Measurements from ENCODE around the gene FBLN1. TPM values are rescaled to one million over a fixed set of nuclear protein-coding genes. Genes with fewer than 3 reads are reported as not detected.

The FBLN1 gene
- polyA plus RNA-seq, 1 experiment, result 241 TPM

- CTCF ChIA-PET, result interaction anchor here (1.2 kb wide), 1 partner anchor 13 kb away, joined by 3 read pairs; no protein-coding TSS in a partner anchor
Observed at GRCh38 chr22:45480717-45481116, 22.0 kb upstream of the FBLN1 start.

GRCh38 chr22:45481661-45482060, 21.0 kb upstream of the FBLN1 start:
- CTCF ChIA-PET, result interaction anchor here (0.7 to 1.2 kb wide), 2 partner anchors 10 to 12 kb away, joined by 3 to 7 read pairs; no protein-coding TSS in a partner anchor
- DNase-seq (ENCODE audit: low read depth, low spot score), result no peak
- TF ChIP-seq CTCF (IDR thresholded peaks at IDR 0.05; ENCODE audit: low read depth, low read length), result no peak
- H3K9me3 ChIP-seq (ENCODE audit: control insufficient read depth, insufficient read depth, low read length), result no peaks in the 10 kb centered on the region; the same call in 1 of the 2 replicates
- H3K4me3 ChIP-seq (ENCODE audit: low read depth, low read length), result no peak overlapping the region
- POLR2A ChIA-PET, result interaction anchor here (0.7 kb wide), 1 partner anchor 110 kb away, joined by 3 read pairs; no protein-coding TSS in a partner anchor
- H3K27ac ChIP-seq (ENCODE audit: low read depth, low read length), result no peak overlapping the region
- no peaks in the 10 kb centered on the region for H3K27me3 ChIP-seq (ENCODE audit: control insufficient read depth, insufficient read depth, low read length)

More at GRCh38 chr22:45480717-45481116, 22.0 kb upstream of the FBLN1 start:
- no peak overlapping the region for H3K27ac ChIP-seq (ENCODE audit: low read depth, low read length)
- POLR2A ChIA-PET, result no interaction called here
- no peak for DNase-seq (ENCODE audit: low read depth, low spot score)
- H3K27me3 ChIP-seq (ENCODE audit: control insufficient read depth, insufficient read depth, low read length), result no peaks in the 10 kb centered on the region
- no peak overlapping the region for H3K4me3 ChIP-seq (ENCODE audit: low read depth, low read length)
- no peaks in the 10 kb centered on the region; the same call in none of the 2 replicates for H3K9me3 ChIP-seq (ENCODE audit: control insufficient read depth, insufficient read depth, low read length)
- TF ChIP-seq CTCF (IDR thresholded peaks at IDR 0.05; ENCODE audit: low read depth, low read length), result no peak

DNA sequence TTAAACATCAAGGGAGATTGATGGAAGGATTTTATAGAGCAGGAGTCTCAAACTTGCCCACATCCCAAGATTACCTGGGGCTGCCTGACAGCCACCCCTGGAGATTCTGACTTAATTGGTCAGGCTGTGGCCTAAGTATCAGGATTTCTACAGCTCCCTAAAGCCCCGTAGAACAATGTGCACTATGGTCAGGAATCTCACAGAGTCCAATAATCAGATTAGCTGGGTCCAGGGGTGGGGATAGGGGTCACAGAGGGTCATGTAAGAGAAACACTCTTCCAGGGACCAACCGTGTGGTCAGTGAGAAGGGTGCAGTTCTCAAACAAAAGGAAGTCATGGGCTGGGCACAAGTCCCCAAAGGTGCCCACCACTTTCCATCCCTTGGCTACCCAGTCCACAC, 20.5 kb upstream of the FBLN1 start:
- Histone ChIP-seq H3K27ac (ENCODE audit: low read depth, low read length) (no peak overlapping the region), H3K4me3 (ENCODE audit: low read depth, low read length) (no peak overlapping the region), H3K9me3 (ENCODE audit: control insufficient read depth, insufficient read depth, low read length) (no peaks in the 10 kb centered on the region; the same call in 1 of the 2 replicates), H3K27me3 (ENCODE audit: control insufficient read depth, insufficient read depth, low read length) (no peaks in the 10 kb centered on the region)
- no peak for TF ChIP-seq CTCF (IDR thresholded peaks at IDR 0.05; ENCODE audit: low read depth, low read length)
- ChIA-PET POLR2A (interaction anchor here (0.7 kb wide), 1 partner anchor 110 kb away, joined by 3 read pairs; no protein-coding TSS in a partner anchor), CTCF (interaction anchor here (0.7 to 1.2 kb wide), 2 partner anchors 9 to 11 kb away, joined by 3 to 7 read pairs; no protein-coding TSS in a partner anchor)
- DNase-seq (ENCODE audit: low read depth, low spot score), result no peak

- Histone ChIP-seq H3K9me3 (ENCODE audit: control insufficient read depth, insufficient read depth, low read length) (no peaks in the 10 kb centered on the region; the same call in 1 of the 2 replicates), H3K4me3 (ENCODE audit: low read depth, low read length) (no peak overlapping the region), H3K27me3 (ENCODE audit: control insufficient read depth, insufficient read depth, low read length) (no peaks in the 10 kb centered on the region), H3K27ac (ENCODE audit: low read depth, low read length) (no peak overlapping the region)
- TF ChIP-seq CTCF (IDR thresholded peaks at IDR 0.05; ENCODE audit: low read depth, low read length), result no peak
- POLR2A ChIA-PET, result interaction anchor here (0.6 kb wide), 1 partner anchor 23 kb away, joined by 4 read pairs; no protein-coding TSS in a partner anchor
- DNase-seq (ENCODE audit: low read depth, low spot score), result no peak
- CTCF ChIA-PET, result no interaction called here
Observed at GRCh38 chr22:45483319-45483718, 19.4 kb upstream of the FBLN1 start.

DNA sequence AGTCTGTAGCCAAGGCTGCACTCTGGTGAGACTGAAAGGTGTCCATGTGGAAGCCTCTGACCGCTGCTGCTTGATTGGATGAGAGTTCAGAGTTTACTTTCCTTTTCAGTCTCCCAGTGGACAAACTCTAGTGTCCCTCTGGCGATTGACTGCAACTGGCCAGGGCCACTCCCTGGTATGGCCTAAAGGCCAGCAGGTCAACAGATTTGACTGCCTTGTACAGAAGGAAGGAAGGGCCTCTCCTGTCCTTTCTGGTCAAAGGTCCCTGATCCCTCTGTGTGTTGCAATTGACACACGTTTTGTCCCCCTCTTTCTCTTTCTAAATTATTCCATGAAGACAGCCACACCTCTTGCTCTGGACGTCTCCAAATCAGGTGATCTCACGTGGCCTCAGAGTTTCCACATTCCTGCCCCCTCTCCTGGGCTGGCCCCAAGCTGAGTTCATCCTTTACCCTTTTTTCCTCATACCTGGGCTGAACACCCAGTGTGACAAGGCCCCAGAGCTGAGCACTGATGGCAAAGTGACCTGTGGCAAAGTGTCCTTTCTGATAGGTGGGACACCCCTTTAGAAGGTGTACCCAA, 18.7 kb upstream of the FBLN1 start:
- Histone ChIP-seq H3K27ac (ENCODE audit: low read depth, low read length) (no peak overlapping the region), H3K27me3 (ENCODE audit: control insufficient read depth, insufficient read depth, low read length) (no peaks in the 10 kb centered on the region), H3K4me3 (ENCODE audit: low read depth, low read length) (no peak overlapping the region), H3K9me3 (ENCODE audit: control insufficient read depth, insufficient read depth, low read length) (no peaks in the 10 kb centered on the region; the same call in 1 of the 2 replicates)
- CTCF ChIA-PET, result no interaction called here
- TF ChIP-seq CTCF (IDR thresholded peaks at IDR 0.05; ENCODE audit: low read depth, low read length), result no peak
- no peak for DNase-seq (ENCODE audit: low read depth, low spot score)
- POLR2A ChIA-PET, result no interaction called here

All from AG04450 (cell line).